PC-9 (cell line): ENCODE results near the gene MTUS2.

Source experiments
- EZH2 ChIP-seq: fragments of 200-600 bp; sonication (generic); IDR thresholded peaks from 2 replicates; pipeline ENCODE4 v1.8.0; 2017; ENCODE audit warnings: antibody characterized with exemption, low read depth
- TF ChIP-seq, protein P1 (sequence below): fragments of 200-600 bp; sonication (generic); conservative IDR thresholded peaks from 2 replicates; pipeline ENCODE4 v1.6.1; 2017; ENCODE audit warnings: mixed run types, antibody characterized with exemption, mild to moderate bottlenecking, moderate library complexity

GRCh38 chr13:29281932-29282495, 461.9 kb downstream of the MTUS2 start:
- TF ChIP-seq, protein P1, sequence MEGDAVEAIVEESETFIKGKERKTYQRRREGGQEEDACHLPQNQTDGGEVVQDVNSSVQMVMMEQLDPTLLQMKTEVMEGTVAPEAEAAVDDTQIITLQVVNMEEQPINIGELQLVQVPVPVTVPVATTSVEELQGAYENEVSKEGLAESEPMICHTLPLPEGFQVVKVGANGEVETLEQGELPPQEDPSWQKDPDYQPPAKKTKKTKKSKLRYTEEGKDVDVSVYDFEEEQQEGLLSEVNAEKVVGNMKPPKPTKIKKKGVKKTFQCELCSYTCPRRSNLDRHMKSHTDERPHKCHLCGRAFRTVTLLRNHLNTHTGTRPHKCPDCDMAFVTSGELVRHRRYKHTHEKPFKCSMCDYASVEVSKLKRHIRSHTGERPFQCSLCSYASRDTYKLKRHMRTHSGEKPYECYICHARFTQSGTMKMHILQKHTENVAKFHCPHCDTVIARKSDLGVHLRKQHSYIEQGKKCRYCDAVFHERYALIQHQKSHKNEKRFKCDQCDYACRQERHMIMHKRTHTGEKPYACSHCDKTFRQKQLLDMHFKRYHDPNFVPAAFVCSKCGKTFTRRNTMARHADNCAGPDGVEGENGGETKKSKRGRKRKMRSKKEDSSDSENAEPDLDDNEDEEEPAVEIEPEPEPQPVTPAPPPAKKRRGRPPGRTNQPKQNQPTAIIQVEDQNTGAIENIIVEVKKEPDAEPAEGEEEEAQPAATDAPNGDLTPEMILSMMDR, result no peak
- TF ChIP-seq EZH2, result no peak
